MG63 (cell line): ENCODE results near the gene TMEM258. TPM values are rescaled to one million over a fixed set of nuclear protein-coding genes. Genes with fewer than 3 reads are reported as not detected.
A peak's percentile ranks its signal among the peaks of the same experiment; 100 is the strongest.

Experiments
- DNase-seq: peaks from one replicate; pipeline ENCODE4 v3.0.0-alpha.2; 2020
- H3K27me3 ChIP-seq: fragments of 250-450 bp; sonication (Bioruptor Pico); 2 replicates; pipeline ENCODE4 v1.5.1; 2020; ENCODE audit warnings: mild to moderate bottlenecking, moderate library complexity
- H3K36me3 ChIP-seq: fragments of 250-450 bp; sonication (Bioruptor Pico); 2 replicates; pipeline ENCODE4 v1.5.1; 2020; ENCODE audit warnings: mild to moderate bottlenecking, moderate library complexity
- H3K4me3 ChIP-seq: fragments of 250-450 bp; sonication (Bioruptor Pico); 2 replicates; pipeline ENCODE4 v1.5.1; 2020; ENCODE audit warnings: mild to moderate bottlenecking, moderate library complexity
- H3K9me3 ChIP-seq: fragments of 250-450 bp; sonication (Bioruptor Pico); 2 replicates; pipeline ENCODE4 v1.5.1; 2020; ENCODE audit warnings: mild to moderate bottlenecking, moderate library complexity
- total RNA-seq: library from RNA; depleted of rRNA; stranded (reverse); fragments of >200 nt; shearing (Covaris generic); gene quantifications from 2 replicates; pipeline ENCODE4 v1.2.3, GENCODE V29; 2014; ENCODE audit warnings: low replicate concordance

Gene TMEM258
- total RNA-seq, 1 experiment from 2014 or later, result 61.8 TPM

DNA sequence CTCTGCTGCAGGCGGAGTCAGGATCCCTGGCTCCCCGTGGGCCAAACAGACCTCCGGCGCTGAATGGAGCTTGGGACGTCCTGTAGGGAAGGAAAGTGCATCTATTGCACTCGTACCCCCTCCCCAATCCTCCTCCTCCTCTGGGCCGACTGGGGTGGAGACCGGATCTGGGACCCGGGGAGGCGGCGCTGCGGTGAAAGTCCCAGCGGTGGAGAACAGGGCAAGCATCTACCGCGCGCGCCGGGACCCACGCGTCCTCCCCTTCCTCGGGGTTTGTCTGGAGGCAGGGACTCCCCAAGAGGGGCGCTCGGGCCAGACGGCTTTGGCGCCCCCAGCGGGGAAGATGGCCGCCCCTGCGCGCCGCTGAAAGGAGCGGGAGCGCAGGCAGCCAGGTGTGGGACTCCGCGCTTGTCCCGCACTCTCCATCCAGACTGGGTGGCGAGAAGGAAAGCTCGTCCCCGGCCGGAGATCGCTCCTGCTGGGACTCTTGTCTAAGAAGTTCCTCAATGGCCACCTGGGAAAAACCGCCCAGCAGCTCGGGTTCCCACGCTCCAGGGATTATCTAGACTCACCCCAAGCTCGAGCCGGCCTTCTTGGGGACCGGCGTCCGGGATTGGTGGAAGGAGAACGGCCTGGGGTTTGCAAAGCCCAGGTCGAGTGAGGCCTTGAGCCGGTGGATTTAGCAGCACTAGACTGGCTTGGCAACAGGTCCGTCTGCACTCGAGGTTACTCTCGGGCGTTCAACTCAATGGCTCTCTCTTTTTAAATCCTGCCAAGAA lies 36.4 kb upstream of the TMEM258 start:
- peak; percentile 9 for DNase-seq
- peak overlapping the region; percentile 37 for H3K4me3 ChIP-seq
- H3K9me3 ChIP-seq, result no peaks in the 10 kb centered on the region
- no peaks in the 10 kb centered on the region for H3K36me3 ChIP-seq
- peaks cover 14% of the 10 kb centered on the region; the same call in 1 of the 2 replicates for H3K27me3 ChIP-seq

DNA sequence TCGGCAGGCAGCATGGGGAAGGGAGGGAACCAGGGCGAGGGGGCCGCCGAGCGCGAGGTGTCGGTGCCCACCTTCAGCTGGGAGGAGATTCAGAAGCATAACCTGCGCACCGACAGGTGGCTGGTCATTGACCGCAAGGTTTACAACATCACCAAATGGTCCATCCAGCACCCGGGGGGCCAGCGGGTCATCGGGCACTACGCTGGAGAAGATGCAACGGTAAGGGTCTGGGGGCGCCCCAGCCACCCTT lies 35.9 kb upstream of the TMEM258 start:
- H3K27me3 ChIP-seq, result peaks cover 14% of the 10 kb centered on the region; the same call in 1 of the 2 replicates
- H3K9me3 ChIP-seq, result no peaks in the 10 kb centered on the region
- DNase-seq, result no peak
- H3K36me3 ChIP-seq, result no peaks in the 10 kb centered on the region
- H3K4me3 ChIP-seq, result peak overlapping the region; percentile 37

DNA sequence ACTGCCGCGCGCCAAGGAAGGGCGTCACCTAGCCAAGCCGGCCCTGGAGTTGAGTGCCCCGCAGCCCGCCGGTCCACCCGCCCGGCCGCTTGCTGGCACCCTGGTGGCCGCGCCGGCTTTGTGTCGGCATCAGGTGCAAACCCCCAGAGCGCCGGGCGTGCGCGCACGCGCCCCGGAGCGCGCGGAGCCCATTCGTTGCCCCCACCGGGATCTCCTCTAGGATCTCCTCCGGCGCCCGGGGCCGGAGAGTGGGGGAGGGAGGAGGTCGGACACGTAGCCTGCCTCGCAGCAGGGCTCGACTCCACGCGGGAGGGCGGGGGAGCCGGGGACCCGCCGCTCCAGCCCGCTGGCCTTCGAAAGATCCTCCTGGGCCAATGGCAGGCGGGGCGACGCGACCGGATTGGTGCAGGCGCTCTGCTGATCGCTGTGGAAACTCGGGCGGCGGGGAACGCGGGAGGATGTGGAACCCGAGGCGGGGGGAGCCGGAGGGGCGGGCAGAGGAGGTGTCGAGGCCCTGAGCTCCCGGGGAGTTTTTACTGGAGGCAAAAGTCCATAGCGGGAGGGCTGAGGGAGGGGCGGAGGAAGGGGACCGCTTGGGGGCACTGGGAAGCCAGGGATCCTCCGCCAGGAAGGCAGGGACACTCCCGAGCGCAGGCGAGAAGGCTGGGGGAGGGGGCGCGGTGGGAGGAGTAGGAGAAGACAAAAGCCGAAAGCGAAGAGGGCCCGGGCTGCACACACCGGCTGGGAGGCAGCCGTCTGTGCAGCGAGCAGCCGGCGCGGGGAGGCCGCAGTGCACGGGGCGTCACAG lies 35.4 kb upstream of the TMEM258 start, which contains the start of gene FADS2:
FADS2 (plus strand) TSS at position 730 of the 808 bp plus-strand sequence. CDS start 91 bp downstream, outside the sequence.
- peak within 1 kb of the TSS; percentile 37 for H3K4me3 ChIP-seq

DNA sequence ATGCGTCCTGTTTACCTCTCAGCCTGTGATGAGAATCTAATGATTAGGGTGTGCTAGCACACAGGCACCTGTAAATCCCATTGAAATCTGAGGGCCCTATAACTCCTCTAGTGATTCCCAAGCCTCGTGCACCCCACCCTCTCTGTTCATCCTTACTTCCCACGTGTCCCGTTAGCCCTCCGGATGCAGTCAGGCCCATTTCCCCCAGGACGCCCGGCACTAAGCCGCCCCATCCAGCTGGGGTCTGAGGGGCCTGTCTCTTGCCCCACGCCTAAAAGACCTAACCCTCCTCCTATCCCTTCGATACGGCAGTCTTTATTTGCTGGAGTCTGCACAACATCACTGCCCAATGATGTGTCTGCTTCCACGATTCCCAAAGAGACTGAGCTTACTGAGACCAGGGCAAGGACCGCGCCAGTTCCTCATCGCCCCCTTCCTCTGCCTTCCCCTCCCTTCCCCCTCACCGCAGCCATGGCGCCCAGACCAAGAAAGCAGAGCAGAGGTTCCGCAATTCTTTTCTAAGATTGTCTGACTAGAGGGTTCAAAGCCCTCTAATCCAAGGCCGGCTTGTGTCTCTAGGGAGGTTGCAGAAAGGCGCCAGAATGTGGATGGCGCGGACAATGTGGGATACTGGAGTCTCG lies 34.7 kb upstream of the TMEM258 start:
- Histone ChIP-seq H3K4me3 (peak overlapping the region; percentile 37), H3K9me3 (no peaks in the 10 kb centered on the region), H3K36me3 (no peaks in the 10 kb centered on the region), H3K27me3 (peaks cover 14% of the 10 kb centered on the region; the same call in 1 of the 2 replicates)
- no peak for DNase-seq

More for the DNA sequence above, 35.4 kb upstream of the TMEM258 start, which contains the start of gene FADS2:
- Histone ChIP-seq H3K36me3 (no peaks in the 10 kb centered on the region), H3K27me3 (peaks cover 14% of the 10 kb centered on the region; the same call in 1 of the 2 replicates), H3K9me3 (no peaks in the 10 kb centered on the region)
- DNase-seq, result peak; percentile 76

DNA sequence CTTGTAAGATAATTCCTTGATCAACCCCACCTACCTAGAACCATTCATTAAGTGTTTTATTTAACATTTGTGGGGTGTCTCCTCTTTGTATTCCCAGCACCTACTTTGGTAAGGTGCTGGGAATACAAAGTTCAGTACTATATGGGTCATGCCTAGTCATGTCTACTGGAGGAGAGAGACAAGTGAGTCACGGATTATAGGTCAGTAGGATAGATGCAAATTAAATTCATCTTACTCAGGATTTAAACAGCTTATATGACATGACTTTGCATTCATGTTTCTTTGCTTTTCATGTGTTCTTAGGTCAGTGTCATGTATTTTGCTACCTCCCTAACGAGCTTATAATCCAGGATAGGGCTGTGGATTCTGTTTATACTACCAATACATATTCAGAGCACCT lies 27.8 kb upstream of the TMEM258 start:
- no peaks in the 10 kb centered on the region for H3K36me3 ChIP-seq
- no peaks in the 10 kb centered on the region for H3K9me3 ChIP-seq
- H3K27me3 ChIP-seq, result no peaks in the 10 kb centered on the region
- no peak for DNase-seq
- no peak overlapping the region for H3K4me3 ChIP-seq

DNA sequence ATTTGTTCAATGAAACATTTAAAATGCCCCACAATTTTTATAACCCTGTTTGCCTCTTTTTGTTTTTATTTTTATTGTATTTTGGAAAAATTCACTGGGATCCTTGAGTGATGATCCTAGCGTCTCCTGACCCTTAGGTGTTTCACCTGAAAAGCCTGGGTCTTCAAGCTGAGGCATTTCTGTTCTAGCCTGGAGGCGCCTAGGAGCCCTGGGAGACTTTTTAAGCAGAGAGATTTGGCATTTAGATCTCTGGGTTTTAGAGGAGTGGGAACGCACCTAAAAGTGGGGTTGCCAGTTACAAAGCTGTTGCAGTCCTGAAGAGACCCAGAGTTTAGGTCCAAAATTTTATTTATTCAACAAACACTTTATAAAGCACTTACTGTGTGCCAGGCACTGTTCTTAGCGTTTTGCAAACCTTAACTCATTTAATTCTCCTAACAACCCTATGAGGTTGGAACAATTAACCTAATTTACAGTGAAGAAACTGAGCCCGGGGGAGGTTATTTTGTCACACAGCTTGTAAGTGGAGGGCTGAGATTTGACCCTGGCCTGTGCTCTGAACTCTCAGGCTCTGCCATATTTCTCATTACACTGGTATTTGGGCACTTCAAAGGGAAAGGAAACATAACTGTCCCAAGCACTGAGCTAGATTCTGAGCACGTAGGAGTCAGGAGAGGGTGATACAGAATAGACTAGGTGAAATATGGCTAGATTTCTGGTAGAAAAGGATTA lies 25.2 kb upstream of the TMEM258 start:
- peak overlapping the region; percentile 54 for H3K4me3 ChIP-seq
- H3K9me3 ChIP-seq, result no peaks in the 10 kb centered on the region
- no peaks in the 10 kb centered on the region for H3K27me3 ChIP-seq
- peaks cover 3% of the 10 kb centered on the region; the same call in 1 of the 2 replicates for H3K36me3 ChIP-seq
- DNase-seq, result no peak

DNA sequence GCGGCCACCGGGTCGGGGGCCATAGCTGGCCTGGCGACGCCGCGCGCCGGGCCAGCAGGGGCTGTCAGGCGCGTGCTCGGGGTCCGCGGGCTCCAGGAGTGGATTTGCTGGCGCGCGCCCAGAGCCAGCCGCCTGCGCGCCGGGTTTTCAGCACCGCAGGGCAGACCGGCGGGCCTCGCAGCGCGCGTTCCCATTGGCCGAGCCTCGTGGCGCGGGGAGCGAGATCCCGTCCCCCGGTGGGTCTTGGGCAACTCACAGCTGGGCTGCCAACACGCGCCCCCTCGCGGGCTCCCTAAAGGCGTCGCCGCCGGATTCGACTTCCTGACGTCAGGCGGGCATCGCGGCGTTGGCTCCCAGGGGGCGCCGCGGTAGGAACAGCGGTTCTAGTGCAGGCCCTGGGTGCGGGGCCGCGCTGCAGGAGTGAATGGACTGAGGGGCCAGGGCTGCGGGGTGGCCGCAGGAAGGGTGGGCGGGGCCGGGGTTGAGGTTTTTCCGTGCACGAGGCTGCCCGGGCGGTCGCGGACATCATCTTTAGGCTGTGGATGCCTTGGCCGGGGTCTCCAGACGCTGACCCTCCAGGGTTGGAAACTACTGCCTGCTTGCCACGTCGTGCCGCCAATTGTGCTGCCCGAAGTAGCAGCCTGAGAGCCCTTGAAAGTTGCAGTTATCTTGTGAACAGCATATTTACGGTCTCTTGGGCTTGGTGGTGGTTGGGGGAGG lies 24.5 kb upstream of the TMEM258 start, which contains the start of gene FADS1:
FADS1 (minus strand) TSS at position 268 of the 720 bp plus-strand sequence; CDS start at position 194, 74 bp downstream.
- peak; percentile 96 for DNase-seq
- H3K4me3 ChIP-seq, result peak within 1 kb of the TSS; percentile 54

DNA sequence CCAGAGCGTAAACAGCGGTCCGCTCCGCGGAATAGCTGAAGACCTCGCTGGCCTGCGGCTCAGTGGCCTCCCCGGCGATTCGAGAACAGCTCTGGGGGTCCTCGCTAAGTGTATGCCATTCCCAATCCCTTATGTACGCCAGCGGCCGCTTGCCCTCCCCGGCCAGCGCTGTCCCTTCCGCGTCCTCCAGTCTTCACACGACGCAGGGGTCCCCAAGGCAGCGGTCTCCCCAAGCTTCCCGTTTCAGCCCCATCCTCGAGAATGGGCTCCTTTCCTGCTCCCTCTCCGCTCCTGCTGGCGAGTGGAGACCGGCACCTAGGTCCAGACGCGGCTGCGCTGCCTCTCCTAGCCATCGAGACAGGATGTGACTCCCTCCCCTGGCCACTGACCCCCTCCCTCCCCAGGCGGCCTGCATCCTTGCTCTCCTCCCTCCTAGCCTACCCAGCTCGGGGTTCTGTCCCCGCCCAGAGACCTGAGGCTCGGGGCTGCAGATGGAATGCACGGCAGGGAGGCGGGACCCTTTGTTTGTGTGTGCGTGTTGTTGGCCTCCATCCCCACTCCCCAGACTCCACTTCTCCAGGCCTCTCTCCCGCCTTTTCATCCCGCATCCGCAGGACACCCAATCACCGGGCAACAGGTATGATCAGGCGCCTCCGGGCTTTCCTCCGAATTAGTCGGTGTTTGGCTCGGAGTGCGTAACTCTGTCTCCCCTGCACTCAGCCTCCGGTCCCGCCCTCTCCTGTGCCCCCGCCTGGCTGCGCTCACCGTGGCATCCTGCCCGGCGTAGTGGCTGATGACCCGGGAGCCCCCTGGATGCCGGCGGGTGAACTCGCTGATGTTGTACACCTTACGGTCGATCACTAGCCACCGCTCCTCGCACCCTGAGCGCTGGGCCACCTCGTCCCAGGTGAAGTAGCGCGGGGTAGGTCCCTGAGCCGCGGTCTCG lies 23.7 kb upstream of the TMEM258 start:
- Histone ChIP-seq H3K4me3 (peak overlapping the region; percentile 54), H3K9me3 (no peaks in the 10 kb centered on the region), H3K36me3 (peaks cover 7% of the 10 kb centered on the region), H3K27me3 (no peaks in the 10 kb centered on the region)
- DNase-seq, result peak; percentile 83

More for the DNA sequence above, 24.5 kb upstream of the TMEM258 start, which contains the start of gene FADS1:
- no peaks in the 10 kb centered on the region for H3K27me3 ChIP-seq
- no peaks in the 10 kb centered on the region for H3K9me3 ChIP-seq
- H3K36me3 ChIP-seq, result peaks cover 3% of the 10 kb centered on the region

DNA sequence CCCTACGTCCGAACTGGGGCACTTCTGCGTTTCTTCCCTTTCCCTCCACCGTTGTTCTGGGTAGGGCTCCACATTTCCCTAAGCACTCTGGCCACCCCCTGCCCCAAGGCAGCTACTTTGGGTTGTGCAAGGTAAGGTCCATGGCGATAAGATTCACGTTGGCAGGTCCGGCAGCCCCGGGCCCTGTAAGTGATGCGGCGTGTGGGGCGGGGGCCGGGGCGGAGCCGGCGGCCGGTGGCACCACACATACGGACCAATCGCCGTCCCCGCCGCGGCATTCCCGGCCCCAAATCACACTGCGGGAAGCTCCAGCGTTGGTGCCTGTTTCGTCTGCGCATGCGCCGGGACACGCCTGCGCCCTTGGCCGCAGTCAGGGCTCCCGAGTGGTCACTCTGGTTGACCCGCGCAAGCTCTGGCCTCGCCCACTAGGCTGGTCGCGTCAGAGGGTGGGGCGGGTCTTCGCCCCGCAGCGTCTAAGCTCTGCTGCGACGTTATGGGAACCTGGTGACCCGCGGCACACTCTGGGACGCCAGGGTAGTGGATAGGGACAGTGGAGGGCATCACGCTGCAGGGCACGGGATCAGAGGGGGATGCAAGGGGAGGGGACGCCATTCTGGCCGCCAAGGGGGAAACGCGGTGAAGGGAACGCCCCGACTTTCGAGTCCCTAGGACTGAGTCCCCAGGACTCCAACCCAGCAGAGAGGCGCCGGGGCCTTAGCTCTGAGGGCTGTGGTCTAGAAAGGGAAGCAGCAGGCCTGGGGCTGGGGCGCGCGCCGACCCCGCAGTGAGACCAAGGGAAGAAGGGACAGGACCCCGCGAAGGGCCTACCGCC lies 22.8 kb upstream of the TMEM258 start:
- peak overlapping the region; percentile 54 for H3K4me3 ChIP-seq
- no peaks in the 10 kb centered on the region for H3K27me3 ChIP-seq
- DNase-seq, result peak; percentile 97
- no peaks in the 10 kb centered on the region for H3K9me3 ChIP-seq
- peaks cover 11% of the 10 kb centered on the region for H3K36me3 ChIP-seq

DNA sequence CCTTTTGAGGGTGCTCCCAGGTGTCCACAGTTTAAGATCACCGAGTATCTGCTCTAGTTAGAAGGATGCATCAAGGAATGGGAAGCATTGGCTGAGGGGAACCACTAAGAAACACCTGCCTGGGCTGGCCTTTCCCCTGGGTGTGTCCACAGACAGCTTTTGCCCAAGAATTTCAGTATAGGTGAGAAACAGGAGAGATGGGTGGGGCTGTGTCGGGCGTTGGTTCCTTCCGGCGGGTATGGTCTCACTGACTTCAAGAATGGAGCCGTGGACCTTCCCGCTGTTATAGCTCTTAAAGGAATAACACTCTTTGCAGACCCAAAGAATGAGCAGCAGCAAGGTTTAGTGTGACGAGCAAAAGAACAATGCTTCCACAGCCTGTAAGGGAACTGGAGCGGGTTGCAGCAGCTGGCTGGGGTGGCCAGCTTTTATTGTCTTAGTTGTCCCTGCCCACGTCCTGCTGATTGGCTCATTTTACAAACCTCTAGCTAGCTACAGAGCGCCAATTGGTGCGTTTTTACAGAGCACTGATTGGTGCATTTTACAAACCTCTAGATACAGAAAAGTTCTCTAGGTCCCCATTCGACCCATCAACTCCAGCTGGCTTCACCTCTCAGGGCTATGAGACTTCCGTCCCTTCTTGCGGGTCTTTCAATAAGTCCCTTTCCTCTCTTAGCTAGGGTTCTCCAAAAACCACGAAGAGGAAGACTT lies 22.0 kb upstream of the TMEM258 start:
- Histone ChIP-seq H3K36me3 (peaks cover 19% of the 10 kb centered on the region), H3K4me3 (peak overlapping the region; percentile 54), H3K27me3 (no peaks in the 10 kb centered on the region), H3K9me3 (no peaks in the 10 kb centered on the region)
- peak; percentile 14 for DNase-seq

DNA sequence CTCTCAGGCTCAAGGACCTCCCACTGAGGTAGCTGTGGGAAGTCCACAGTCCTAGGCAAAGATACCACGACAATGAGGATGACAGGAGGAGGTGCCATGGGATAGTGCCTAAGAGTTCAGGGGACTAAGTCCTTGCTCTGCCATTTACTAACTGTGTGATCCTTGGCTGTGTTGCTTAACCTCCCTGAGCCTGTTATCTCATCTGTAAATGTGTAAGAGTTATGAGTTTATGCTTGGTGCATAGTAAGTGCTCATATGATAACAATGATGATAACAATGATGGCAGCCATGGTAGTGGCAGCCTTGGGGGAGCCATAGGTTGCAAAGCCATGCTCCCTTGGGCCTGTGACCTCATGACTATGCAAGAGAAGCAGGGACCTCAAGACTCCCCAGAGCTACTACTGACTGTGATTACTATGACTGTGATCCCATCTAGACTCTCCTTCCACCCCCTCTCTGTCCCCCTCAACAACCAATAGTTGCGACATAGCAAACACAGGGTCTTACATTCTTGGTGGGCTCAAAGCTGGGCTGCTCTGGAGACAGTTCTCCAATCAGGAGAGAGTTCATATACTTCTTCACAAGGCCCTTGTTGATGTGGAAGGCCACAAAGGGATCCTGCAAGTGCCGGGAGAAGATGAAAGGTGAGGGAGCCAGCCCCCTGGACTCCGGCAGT lies 20.5 kb upstream of the TMEM258 start:
- no peaks in the 10 kb centered on the region for H3K27me3 ChIP-seq
- H3K36me3 ChIP-seq, result peaks cover 20% of the 10 kb centered on the region
- no peak for DNase-seq
- no peaks in the 10 kb centered on the region for H3K9me3 ChIP-seq
- H3K4me3 ChIP-seq, result no peak overlapping the region

DNA sequence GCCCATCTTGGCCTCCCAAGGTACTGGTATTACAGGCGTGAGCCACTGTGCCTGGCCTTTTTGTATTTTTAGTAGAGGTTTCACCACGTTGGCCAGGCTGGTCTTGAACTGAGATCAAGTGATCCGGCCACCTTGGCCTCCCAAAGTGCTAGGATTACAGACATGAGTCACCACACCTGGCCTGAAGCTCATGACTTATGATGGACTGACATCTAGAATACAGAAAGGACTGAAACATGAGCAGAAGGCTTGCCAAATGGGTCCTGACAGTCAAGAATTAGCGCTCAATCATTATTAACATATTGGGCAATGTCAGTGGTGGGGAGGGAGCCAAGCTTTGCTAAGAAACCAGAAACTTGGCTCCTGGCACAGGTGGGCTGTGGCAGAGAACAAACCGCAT lies 19.4 kb upstream of the TMEM258 start:
- no peak overlapping the region for H3K4me3 ChIP-seq
- peaks cover 23% of the 10 kb centered on the region for H3K36me3 ChIP-seq

DNA sequence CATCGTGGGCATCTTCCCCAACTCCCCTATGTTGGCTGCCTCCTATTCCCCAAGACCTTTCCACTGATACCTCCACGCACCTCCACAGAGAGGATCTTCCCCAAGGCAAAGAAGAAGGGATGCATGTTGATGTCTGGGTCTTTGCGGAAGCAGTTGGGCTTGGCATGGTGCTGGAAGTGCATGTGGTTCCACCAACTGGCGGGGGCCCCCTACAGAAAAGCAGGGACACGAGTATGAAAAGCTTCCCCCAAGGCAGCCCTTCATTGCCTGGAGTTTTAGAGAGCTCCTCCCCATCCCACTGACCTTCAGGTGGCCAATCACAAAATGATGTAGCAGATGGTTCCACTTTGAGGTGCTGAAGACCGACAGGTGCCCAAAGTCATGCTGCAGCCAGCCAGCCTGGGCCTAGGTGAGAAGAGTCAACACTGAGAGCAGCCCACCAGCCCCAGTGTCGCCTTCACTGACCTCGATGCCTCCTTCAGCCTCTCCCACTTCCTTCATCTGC lies 18.3 kb upstream of the TMEM258 start:
- no peak overlapping the region for H3K4me3 ChIP-seq
- H3K9me3 ChIP-seq, result no peaks in the 10 kb centered on the region
- H3K36me3 ChIP-seq, result peaks cover 23% of the 10 kb centered on the region
- H3K27me3 ChIP-seq, result no peaks in the 10 kb centered on the region
- DNase-seq, result no peak

More for the DNA sequence above, 19.4 kb upstream of the TMEM258 start:
- no peak for DNase-seq
- no peaks in the 10 kb centered on the region for H3K9me3 ChIP-seq
- H3K27me3 ChIP-seq, result no peaks in the 10 kb centered on the region
